ENCODE measurements around the gene OR2B2.

GRCh38 chr6:27897580-27898206 lies 14.5 kb downstream of the OR2B2 start:
- TF ChIP-seq, protein P1, sequence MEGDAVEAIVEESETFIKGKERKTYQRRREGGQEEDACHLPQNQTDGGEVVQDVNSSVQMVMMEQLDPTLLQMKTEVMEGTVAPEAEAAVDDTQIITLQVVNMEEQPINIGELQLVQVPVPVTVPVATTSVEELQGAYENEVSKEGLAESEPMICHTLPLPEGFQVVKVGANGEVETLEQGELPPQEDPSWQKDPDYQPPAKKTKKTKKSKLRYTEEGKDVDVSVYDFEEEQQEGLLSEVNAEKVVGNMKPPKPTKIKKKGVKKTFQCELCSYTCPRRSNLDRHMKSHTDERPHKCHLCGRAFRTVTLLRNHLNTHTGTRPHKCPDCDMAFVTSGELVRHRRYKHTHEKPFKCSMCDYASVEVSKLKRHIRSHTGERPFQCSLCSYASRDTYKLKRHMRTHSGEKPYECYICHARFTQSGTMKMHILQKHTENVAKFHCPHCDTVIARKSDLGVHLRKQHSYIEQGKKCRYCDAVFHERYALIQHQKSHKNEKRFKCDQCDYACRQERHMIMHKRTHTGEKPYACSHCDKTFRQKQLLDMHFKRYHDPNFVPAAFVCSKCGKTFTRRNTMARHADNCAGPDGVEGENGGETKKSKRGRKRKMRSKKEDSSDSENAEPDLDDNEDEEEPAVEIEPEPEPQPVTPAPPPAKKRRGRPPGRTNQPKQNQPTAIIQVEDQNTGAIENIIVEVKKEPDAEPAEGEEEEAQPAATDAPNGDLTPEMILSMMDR (IDR thresholded peaks at IDR 0.05; ENCODE audit: poor library complexity): no peak
- TF ChIP-seq EZH2 (IDR thresholded peaks at IDR 0.05; ENCODE audit: borderline replicate concordance) (no peak), EZH2phosphoT487 (IDR thresholded peaks at IDR 0.05; ENCODE audit: low read depth, severe bottlenecking, unreplicated experiment) (no peak)

All from hepatocyte (in vitro differentiated cells).